Activated CD4-positive, alpha-beta T cell treated with anti-CD3 and anti-CD28 coated beads, Interleukin-2, Interleukin-4, amounts not matched to agents 100 ng/mL and 50 ng/mL, durations not matched to agents 16 hours and 8 hours (primary cell): ENCODE measurements around the gene RNF149.
"Not testable (repeated sequence)": the region's sequence is repeated elsewhere in the genome, so short reads cannot be mapped to it uniquely, and the experiment has no call there.

Source experiments
- DNase-seq: peaks from one replicate; pipeline ENCODE4 v3.0.0-alpha.2; 2020; ENCODE audit warnings: low spot score

The RNF149 gene

GRCh38 chr2:101330253-101330933, 21.9 kb upstream of the RNF149 start:
- no peak for DNase-seq

- no peak for DNase-seq
Measured at GRCh38 chr2:101329026-101329425, 20.5 kb upstream of the RNF149 start.

GRCh38 chr2:101328474-101329007, 20.0 kb upstream of the RNF149 start:
- DNase-seq: peak; percentile 82

DNA sequence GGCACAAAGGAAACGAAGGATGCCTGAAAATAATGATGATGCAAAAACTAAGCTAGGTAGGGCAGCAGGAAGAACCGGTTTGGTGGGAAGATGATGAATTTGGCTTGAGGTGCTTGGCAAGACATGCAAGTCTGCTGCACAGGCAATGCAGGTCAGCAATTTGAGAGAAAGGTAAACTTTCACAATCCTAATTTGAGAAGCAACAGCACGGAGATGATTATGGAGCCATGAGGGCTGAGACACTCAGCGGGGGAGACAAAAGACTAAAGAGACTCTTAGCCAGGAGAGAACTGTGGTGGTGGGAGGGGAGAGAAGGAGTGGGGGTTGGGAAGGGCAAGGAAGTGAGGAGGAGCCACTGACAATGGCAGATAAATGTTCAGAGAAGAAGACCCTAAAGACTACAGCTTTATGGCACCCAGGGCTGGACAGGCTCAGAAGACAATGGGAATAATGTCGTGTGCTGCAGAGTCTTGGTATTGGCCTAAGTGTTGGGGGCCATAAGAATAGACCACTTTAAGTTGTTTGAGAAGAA, 19.4 kb upstream of the RNF149 start:
- DNase-seq: no peak

DNA sequence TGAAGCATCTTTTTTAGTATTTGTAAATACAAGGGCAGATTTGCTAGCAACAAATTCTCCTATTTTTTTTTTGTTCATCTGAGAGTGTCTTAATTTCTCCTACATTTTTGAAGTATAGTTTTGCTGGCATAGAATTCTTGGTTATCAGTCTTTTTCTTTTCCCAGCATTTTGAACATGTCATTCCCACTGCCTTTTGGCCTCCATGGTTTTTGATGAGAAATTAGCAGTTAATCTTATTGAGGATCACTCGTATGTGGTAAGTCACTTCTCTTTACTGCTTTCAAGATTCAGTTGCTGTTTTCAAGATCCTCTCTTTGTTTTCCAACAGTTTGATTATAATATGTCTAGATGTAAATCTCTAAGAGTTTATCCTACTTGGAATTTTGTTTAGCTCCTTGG, 16.9 kb upstream of the RNF149 start:
- DNase-seq: no peak

- not testable (repeated sequence) for DNase-seq
Measured at GRCh38 chr2:101316568-101316967, 8.1 kb upstream of the RNF149 start.

DNA sequence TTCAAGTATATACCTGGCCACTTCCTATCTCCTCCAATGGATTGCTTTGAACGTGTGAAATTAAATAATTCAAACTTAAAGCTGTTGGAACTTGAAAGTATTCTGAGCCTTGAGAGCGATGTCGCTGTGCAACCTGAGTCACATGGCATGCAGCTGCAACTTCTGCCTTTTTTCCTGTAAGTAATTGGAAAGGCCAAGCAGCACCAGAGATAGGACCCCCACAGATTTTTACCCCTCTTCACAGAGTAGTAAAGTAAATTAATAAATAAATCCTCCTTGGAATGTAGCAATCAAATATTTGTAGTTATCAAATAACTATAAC, 3.2 kb upstream of the RNF149 start:
- DNase-seq: no peak

- no peak for DNase-seq
Measured at GRCh38 chr2:101310834-101311695, 2.6 kb upstream of the RNF149 start.

- no peak for DNase-seq
Measured at GRCh38 chr2:101310090-101310833, 1.8 kb upstream of the RNF149 start.

DNA sequence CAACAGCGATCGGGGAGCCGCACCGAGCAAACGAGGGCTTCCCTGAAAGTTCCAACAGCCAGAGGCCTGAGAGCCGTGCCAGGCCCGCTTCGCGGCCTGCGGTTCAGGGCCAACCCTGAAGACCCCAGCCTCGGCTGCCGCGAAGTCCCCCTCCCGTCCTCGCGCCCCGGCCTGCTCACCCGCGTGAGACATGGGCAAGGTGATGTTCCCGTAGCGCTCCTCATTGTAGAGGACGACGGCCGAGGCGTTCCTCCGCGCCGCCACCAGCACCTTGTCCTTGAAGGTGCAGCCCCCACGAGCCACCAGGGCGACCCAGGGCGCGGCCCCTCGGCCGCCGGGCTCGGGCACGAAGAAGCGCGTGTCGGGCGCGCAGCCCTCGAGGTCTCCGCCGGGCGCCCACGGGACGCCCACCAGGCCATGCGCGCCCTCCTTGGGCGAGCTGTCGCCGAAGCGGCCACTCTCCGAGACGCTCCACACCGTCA, 510 bp downstream of the RNF149 start:
- DNase-seq: no peak

DNA sequence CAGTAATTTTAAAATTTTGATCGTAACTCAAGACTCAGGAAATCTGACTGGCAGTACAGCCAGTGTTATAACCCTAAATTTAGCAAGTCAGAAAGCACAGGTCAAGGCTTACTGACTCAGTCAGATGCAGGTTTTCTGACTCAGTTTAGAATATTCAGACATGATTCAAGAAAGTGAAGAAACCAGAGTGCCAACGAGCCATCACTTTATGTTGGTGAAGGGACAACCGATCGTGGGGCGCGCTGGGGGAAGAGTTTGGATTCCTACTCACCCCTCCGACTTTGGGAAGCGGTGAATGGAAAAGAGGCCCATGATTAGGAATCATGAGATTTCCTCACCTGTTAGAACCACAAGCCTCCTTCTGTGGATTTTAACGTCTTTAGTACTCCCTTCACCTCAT, 998 bp downstream of the RNF149 start:
- peak; percentile 61 for DNase-seq

DNA sequence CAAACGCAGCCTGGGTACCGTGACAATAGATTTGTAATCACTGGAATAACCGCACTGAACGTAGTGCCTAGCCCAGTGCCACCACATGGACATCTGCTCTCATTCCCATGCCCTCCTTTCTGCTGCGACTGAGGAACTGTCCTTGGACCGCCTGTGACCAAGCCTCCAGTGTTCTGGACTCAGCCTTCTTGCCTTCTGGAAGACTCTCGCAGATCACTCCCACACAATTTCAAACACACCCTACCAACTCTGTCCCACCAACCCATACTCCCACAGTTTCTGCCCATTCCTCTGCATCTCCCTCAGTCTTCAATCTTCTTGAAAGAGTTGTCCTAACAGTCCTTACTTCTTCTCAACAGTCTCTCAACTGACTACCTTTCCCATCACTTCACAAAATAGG, 2.1 kb downstream of the RNF149 start:
- DNase-seq: no peak

DNA sequence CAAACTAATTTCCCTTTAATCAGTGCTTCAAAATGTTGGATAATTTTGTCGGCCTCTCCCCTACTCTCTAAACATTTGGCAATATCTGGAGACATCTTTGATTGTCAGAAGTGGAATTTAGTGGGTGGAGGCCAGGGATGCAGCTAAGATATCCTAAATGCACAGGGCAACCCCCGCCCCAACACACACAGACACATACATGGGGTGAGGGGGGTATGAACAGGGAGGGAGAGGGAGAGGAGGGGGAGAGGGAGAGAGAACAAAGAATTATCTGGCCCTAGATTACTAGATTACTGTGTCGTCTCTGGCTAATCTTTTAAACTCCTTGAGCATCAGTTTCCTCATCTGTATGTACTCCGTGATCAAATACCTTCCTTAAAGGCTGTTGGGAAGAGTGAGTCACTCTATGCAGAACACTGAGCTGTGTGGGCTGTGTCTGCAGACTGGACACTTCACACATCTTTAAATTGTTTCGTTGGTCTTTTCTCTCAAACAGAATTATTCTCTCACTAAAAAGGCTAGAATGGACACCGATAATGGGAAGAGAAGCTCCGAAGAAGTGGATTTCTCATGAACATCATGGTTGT, 2.9 kb downstream of the RNF149 start:
- peak; percentile 20 for DNase-seq

- peak; percentile 60 for DNase-seq
Measured at GRCh38 chr2:101305035-101305434, 3.5 kb downstream of the RNF149 start.

DNA sequence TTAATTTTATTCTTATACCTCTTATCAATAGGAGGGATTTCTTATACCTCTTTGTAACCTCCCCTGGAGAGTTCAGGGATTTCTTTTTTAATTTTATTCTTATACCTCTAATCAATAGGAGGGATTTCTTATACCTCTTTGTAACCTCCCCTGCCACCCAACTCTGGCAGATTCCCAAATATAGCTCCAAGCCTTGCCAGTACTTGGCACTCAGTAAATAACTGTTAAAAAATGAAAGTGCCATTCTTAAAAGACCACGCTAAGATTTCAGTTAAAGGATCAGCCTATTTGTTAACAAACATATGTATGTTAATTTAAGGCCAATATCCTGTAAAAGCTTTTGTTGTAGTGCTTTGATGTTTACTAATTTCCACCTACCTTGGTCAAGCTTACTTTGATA, 4.8 kb downstream of the RNF149 start:
- no peak for DNase-seq

GRCh38 chr2:101302016-101302415, 6.5 kb downstream of the RNF149 start:
- DNase-seq: no peak

DNA sequence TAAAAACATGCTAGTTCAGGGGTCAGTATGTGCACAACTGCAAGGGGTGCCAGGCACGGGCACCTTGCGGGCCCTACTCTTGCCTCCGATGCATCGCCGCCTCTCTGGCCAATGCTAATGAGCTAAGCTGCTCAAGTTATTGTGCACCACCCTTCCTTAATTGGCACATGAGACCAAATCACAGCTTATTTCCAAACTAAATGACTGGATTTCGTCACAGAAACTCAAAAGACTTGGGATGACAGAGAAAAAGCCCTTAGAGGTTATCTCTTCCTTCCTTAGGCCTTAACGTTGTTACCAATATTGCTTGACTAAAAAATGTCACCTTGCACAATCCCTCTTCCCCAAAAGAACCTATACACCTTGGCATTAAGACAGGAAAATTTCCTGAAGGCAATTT, 7.7 kb downstream of the RNF149 start:
- no peak for DNase-seq

GRCh38 chr2:101300164-101300563, 8.3 kb downstream of the RNF149 start:
- no peak for DNase-seq

GRCh38 chr2:101299604-101300003, 8.9 kb downstream of the RNF149 start:
- DNase-seq: no peak

DNA sequence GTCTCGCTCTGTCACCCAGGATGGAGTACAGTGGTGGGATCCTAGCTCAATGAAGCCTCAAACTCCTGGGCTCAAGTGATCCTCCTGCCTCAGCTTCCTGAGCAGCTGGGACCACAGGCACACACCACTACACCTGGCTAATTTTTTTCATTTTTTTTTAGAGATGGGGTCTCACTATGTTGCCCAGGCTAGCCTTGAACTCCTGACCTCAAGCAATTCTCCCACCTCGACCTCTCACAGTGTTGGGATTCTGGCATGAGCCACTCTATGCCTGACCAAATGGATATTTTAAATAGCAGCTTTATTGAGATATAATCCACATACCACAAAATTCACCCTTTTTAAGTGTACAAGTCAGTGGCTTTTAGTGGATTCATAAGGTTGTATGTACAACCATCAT, 11.1 kb downstream of the RNF149 start:
- no peak for DNase-seq

DNA sequence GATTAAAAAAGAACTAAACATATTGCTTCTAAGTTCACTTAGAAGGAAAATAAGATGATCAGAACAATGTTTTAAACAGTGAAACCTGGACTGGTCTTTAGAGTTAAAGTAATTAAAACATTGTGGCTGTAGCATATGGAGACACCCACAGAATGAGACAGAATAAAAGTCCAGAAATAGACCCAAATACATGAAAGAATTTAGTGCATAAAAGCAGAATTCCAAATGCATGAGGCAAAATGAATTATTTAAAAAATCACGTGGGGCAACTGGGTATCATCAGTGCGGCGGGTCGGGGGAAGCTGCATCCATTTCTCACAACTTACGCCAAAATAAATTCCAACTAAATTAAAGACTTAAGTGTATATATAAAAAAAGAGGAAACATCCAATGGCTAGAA, 12.1 kb downstream of the RNF149 start:
- no peak for DNase-seq

- DNase-seq: no peak
Measured at GRCh38 chr2:101295895-101296294, 12.6 kb downstream of the RNF149 start.
